Small intestine (tissue), 7 donors: ENCODE results near the gene SCN5A. TPM values are rescaled to one million over a fixed set of nuclear protein-coding genes. Genes with fewer than 3 reads are reported as not detected.
"Not testable (repeated sequence)": the region's sequence is repeated elsewhere in the genome, so short reads cannot be mapped to it uniquely, and the experiment has no call there.

Source experiments
- DNase-seq, 2 donors: peaks; one replicate each; pipeline versions ENCODE4 v3.0.0 to v3.0.0-alpha.2; 2013
- FAIRE-seq: peaks from 2 replicates; lab custom pipeline; 2012; peaks lifted over from hg19 to GRCh38; lab: Jason Lieb, UNC
- H3K27ac ChIP-seq, 3 donors: one replicate each; pipeline ENCODE4 v1.5.1; 2013; ENCODE audit warnings: low read length in 2 of 3, mild to moderate bottlenecking in 2 of 3, control low read depth in 1 of 3, inconsistent platforms in 1 of 3, low read depth in 1 of 3, moderate library complexity in 1 of 3
- H3K27me3 ChIP-seq, 3 donors: one replicate each; pipeline ENCODE4 v1.6.1; 2013; ENCODE audit warnings: low read length in 3 of 3, inconsistent platforms in 1 of 3; ENCODE audit not compliant: control insufficient read depth in 3 of 3, insufficient read depth in 3 of 3
- H3K36me3 ChIP-seq, 3 donors: one replicate each; pipeline ENCODE4 v1.6.1; 2013; ENCODE audit warnings: low read length in 3 of 3, inconsistent platforms in 1 of 3, low read depth in 1 of 3, mild to moderate bottlenecking in 1 of 3, moderate library complexity in 1 of 3; ENCODE audit not compliant: control insufficient read depth in 3 of 3, insufficient read depth in 2 of 3
- H3K4me1 ChIP-seq, 3 donors: one replicate each; pipeline ENCODE4 v1.6.1; 2013; ENCODE audit warnings: low read length in 2 of 3, inconsistent platforms in 1 of 3, low read depth in 1 of 3, mild to moderate bottlenecking in 1 of 3, moderate library complexity in 1 of 3; ENCODE audit not compliant: control insufficient read depth in 3 of 3, insufficient read depth in 2 of 3
- H3K4me3 ChIP-seq, 3 donors: one replicate each; pipeline ENCODE4 v1.5.1; 2013; ENCODE audit warnings: low read length in 3 of 3, control low read depth in 1 of 3, inconsistent platforms in 1 of 3, low read depth in 1 of 3, mild to moderate bottlenecking in 1 of 3, moderate library complexity in 1 of 3
- H3K9me3 ChIP-seq, 2 donors: one replicate each; pipeline ENCODE4 v1.6.1; 2013; ENCODE audit warnings: low read depth in 1 of 2, low read length in 1 of 2; ENCODE audit not compliant: control insufficient read depth in 2 of 2, insufficient read depth in 1 of 2
- WGBS, 3 donors: extraction: QIAGEN DNeasy Blood & Tissue Kit; methylation state at CpG; one replicate each; pipeline ENCODE4 v1.1.7; 2013; 5-methylcytosine and 5-hydroxymethylcytosine counted together
- polyA plus RNA-seq, 4 donors: library from polyadenylated mRNA; stranded (reverse) in 3 of 4; unstranded in 1 of 4; fragments of 200-250 nt in 3 of 4; fragments of 120-200 nt in 1 of 4; gene quantifications; one replicate each; pipeline versions ENCODE4 v1.2.1 to v1.2.3, GENCODE V29; 2013
- donor health status: healthy with polysubstance abuse.
- donor health status: control.
- donor health status: control.
- donor health status: Bipolar disorder and iron deficiency.
- donor health status: healthy.

SCN5A gene
- polyA plus RNA-seq, 4 donors: 0.27 to 0.75 (median 0.68) TPM; not detected in 1

- DNase-seq (no peak), FAIRE-seq (no peak)
- Histone ChIP-seq H3K36me3 (no peaks in the 10 kb centered on the region), H3K27me3 (peaks cover 0 to 2% (median 0%) of the 10 kb centered on the region in 3 donors), H3K27ac (no peak overlapping the region), H3K4me3 (no peak overlapping the region), H3K9me3 (peaks cover 0 to 6% of the 10 kb centered on the region in 2 donors), H3K4me1 (no peaks in the 10 kb centered on the region)
- 84 to 90% (median 84%) methylated on average over 5 of the region's 5 CpGs for WGBS, 3 donors
Measured at GRCh38 chr3:38576131-38576525, 73.4 kb downstream of the SCN5A start.

GRCh38 chr3:38575279-38575843, 74.1 kb downstream of the SCN5A start:
- 87 to 93% (median 91%) methylated on average over 18 of the region's 18 CpGs for WGBS, 3 donors
- peaks cover 0 to 2% (median 0%) of the 10 kb centered on the region in 3 donors for H3K27me3 ChIP-seq
- peaks cover 0 to 6% of the 10 kb centered on the region in 2 donors for H3K9me3 ChIP-seq
- H3K4me1 ChIP-seq: no peaks in the 10 kb centered on the region
- FAIRE-seq: no peak
- H3K27ac ChIP-seq: no peak overlapping the region
- no peak for DNase-seq
- no peak overlapping the region for H3K4me3 ChIP-seq
- no peaks in the 10 kb centered on the region for H3K36me3 ChIP-seq

GRCh38 chr3:38574411-38575278, 74.8 kb downstream of the SCN5A start:
- DNase-seq (no peak), FAIRE-seq (no peak)
- no peaks in the 10 kb centered on the region for H3K36me3 ChIP-seq
- H3K4me3 ChIP-seq: no peak overlapping the region
- no peaks in the 10 kb centered on the region for H3K4me1 ChIP-seq
- peaks cover 0 to 2% (median 0%) of the 10 kb centered on the region in 3 donors for H3K27me3 ChIP-seq
- 73 to 77% (median 77%) methylated on average over 6 of the region's 6 CpGs for WGBS, 3 donors
- H3K9me3 ChIP-seq: peaks cover 0 to 6% of the 10 kb centered on the region in 2 donors
- H3K27ac ChIP-seq: no peak overlapping the region

- H3K4me3 ChIP-seq: no peak overlapping the region
- no peak overlapping the region for H3K27ac ChIP-seq
- H3K36me3 ChIP-seq: no peaks in the 10 kb centered on the region
- WGBS, 3 donors: 63 to 72% (median 68%) methylated on average over 3 of the region's 3 CpGs
- no peak for FAIRE-seq
- no peaks in the 10 kb centered on the region for H3K4me1 ChIP-seq
- peaks cover 0 to 2% (median 0%) of the 10 kb centered on the region in 3 donors for H3K27me3 ChIP-seq
- no peak for DNase-seq
- peaks cover 0 to 6% of the 10 kb centered on the region in 2 donors for H3K9me3 ChIP-seq
Measured at GRCh38 chr3:38573556-38573955, 75.9 kb downstream of the SCN5A start.

GRCh38 chr3:38573111-38573510, 76.4 kb downstream of the SCN5A start:
- no peaks in the 10 kb centered on the region for H3K36me3 ChIP-seq
- WGBS, 3 donors: 93 to 94% (median 93%) methylated on average over 3 of the region's 3 CpGs
- no peaks in the 10 kb centered on the region for H3K4me1 ChIP-seq
- no peak overlapping the region for H3K4me3 ChIP-seq
- DNase-seq (no peak), FAIRE-seq (no peak)
- H3K9me3 ChIP-seq: peaks cover 0 to 6% of the 10 kb centered on the region in 2 donors
- peaks cover 0 to 2% (median 0%) of the 10 kb centered on the region in 3 donors for H3K27me3 ChIP-seq
- H3K27ac ChIP-seq: no peak overlapping the region

GRCh38 chr3:38567498-38567897, 82.0 kb downstream of the SCN5A start:
- Histone ChIP-seq H3K27ac (no peak overlapping the region), H3K36me3 (no peaks in the 10 kb centered on the region), H3K9me3 (no peaks in the 10 kb centered on the region), H3K4me1 (no peaks in the 10 kb centered on the region), H3K27me3 (no peaks in the 10 kb centered on the region), H3K4me3 (no peak overlapping the region)
- FAIRE-seq (no peak), DNase-seq (no peak)
- 76 to 86% (median 82%) methylated on average over 4 of the region's 4 CpGs for whole genome bisulfite sequencing, 3 donors

GRCh38 chr3:38566794-38567193, 82.7 kb downstream of the SCN5A start:
- DNase-seq, FAIRE-seq, H3K4me1 ChIP-seq, H3K9me3 ChIP-seq, H3K36me3 ChIP-seq, H3K27ac ChIP-seq, H3K4me3 ChIP-seq, H3K27me3 ChIP-seq: not testable (repeated sequence)
- 68 to 81% (median 75%) methylated on average over 7 of the region's 7 CpGs for WGBS, 3 donors

- no peak for FAIRE-seq
- no peaks in the 10 kb centered on the region for H3K4me1 ChIP-seq
- H3K27ac ChIP-seq: no peak overlapping the region
- WGBS, 3 donors: 91 to 98% (median 93%) methylated on average over 13 of the region's 13 CpGs
- H3K36me3 ChIP-seq: no peaks in the 10 kb centered on the region
- DNase-seq: no peak
- no peaks in the 10 kb centered on the region for H3K27me3 ChIP-seq
- no peaks in the 10 kb centered on the region for H3K9me3 ChIP-seq
- H3K4me3 ChIP-seq: no peak overlapping the region
Measured at GRCh38 chr3:38566215-38566528, 83.3 kb downstream of the SCN5A start.
